GM18861 (cell line): ENCODE measurements around the gene MB.
"Not testable (repeated sequence)": the region's sequence is repeated elsewhere in the genome, so short reads cannot be mapped to it uniquely, and the experiment has no call there.

ENCODE experiments used
- ATAC-seq: cut with Tn5 transposase; IDR thresholded peaks from one replicate; pipeline ENCODE4 v1.9.1; 2021; ENCODE audit not compliant: unreplicated experiment

MB gene

GRCh38 chr22:35638001-35638400, 20.9 kb upstream of the MB start:
- ATAC-seq = no peak

- no peak for ATAC-seq
Observed at GRCh38 chr22:35637254-35637653, 20.1 kb upstream of the MB start.

- ATAC-seq = no peak
Observed at GRCh38 chr22:35634943-35635540, 17.9 kb upstream of the MB start.

- no peak for ATAC-seq
Observed at GRCh38 chr22:35634015-35634414, 16.9 kb upstream of the MB start.

GRCh38 chr22:35633520-35633919, 16.4 kb upstream of the MB start:
- no peak for ATAC-seq

GRCh38 chr22:35632935-35633334, 15.8 kb upstream of the MB start:
- ATAC-seq = no peak

- no peak for ATAC-seq
Observed at GRCh38 chr22:35631597-35631996, 14.5 kb upstream of the MB start.

GRCh38 chr22:35630891-35631290, 13.8 kb upstream of the MB start:
- ATAC-seq = no peak

- ATAC-seq = no peak
Observed at GRCh38 chr22:35630387-35630793, 13.3 kb upstream of the MB start.

- ATAC-seq = no peak
Observed at GRCh38 chr22:35629406-35630216, 12.5 kb upstream of the MB start.

- ATAC-seq = no peak
Observed at GRCh38 chr22:35628732-35629131, 11.6 kb upstream of the MB start.

- no peak for ATAC-seq
Observed at GRCh38 chr22:35627267-35628041, 10.3 kb upstream of the MB start.

GRCh38 chr22:35625763-35626432, 8.8 kb upstream of the MB start:
- ATAC-seq = no peak

GRCh38 chr22:35624547-35624946, 7.4 kb upstream of the MB start:
- no peak for ATAC-seq

GRCh38 chr22:35623885-35624284, 6.8 kb upstream of the MB start:
- ATAC-seq = not testable (repeated sequence)

- ATAC-seq = no peak
Observed at GRCh38 chr22:35622191-35622913, 5.2 kb upstream of the MB start.

GRCh38 chr22:35621451-35621850, 4.3 kb upstream of the MB start:
- no peak for ATAC-seq

GRCh38 chr22:35620624-35621251, 3.6 kb upstream of the MB start:
- ATAC-seq = no peak

- no peak for ATAC-seq
Observed at GRCh38 chr22:35619336-35620094, 2.4 kb upstream of the MB start.
